Measurements from ENCODE around the gene BCCIP.

BCCIP gene

GRCh38 chr10:125822878-125823662, at the start of gene BCCIP, which contains the start of gene UROS:
Gene BCCIP, plus strand, starts transcription at chr10:125823546. Its CDS starts 12 bp downstream, at chr10:125823558.
Gene UROS, minus strand, starts transcription at chr10:125823258. Its CDS starts 6,759 bp downstream, at chr10:125816499.
- TF ChIP-seq, protein P1, sequence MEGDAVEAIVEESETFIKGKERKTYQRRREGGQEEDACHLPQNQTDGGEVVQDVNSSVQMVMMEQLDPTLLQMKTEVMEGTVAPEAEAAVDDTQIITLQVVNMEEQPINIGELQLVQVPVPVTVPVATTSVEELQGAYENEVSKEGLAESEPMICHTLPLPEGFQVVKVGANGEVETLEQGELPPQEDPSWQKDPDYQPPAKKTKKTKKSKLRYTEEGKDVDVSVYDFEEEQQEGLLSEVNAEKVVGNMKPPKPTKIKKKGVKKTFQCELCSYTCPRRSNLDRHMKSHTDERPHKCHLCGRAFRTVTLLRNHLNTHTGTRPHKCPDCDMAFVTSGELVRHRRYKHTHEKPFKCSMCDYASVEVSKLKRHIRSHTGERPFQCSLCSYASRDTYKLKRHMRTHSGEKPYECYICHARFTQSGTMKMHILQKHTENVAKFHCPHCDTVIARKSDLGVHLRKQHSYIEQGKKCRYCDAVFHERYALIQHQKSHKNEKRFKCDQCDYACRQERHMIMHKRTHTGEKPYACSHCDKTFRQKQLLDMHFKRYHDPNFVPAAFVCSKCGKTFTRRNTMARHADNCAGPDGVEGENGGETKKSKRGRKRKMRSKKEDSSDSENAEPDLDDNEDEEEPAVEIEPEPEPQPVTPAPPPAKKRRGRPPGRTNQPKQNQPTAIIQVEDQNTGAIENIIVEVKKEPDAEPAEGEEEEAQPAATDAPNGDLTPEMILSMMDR (conservative IDR thresholded peaks at IDR 0.05; ENCODE audit: control insufficient read depth, insufficient read depth, low read depth, low read length) = no peak
- peak; percentile 88 for DNase-seq (ENCODE audit: low read depth)
- peak within 1 kb of the TSS; percentile 89 for H3K4me3 ChIP-seq (ENCODE audit: control insufficient read depth, low read depth, low read length)

- DNase-seq (ENCODE audit: low read depth) = no peak
- no peak overlapping the region for H3K4me3 ChIP-seq (ENCODE audit: control insufficient read depth, low read depth, low read length)
- TF ChIP-seq, protein P1 (conservative IDR thresholded peaks at IDR 0.05; ENCODE audit: control insufficient read depth, insufficient read depth, low read depth, low read length) = no peak
These were observed 49.4 kb upstream of the BCCIP start for GRCh38 chr10:125773687-125774543.

DNA sequence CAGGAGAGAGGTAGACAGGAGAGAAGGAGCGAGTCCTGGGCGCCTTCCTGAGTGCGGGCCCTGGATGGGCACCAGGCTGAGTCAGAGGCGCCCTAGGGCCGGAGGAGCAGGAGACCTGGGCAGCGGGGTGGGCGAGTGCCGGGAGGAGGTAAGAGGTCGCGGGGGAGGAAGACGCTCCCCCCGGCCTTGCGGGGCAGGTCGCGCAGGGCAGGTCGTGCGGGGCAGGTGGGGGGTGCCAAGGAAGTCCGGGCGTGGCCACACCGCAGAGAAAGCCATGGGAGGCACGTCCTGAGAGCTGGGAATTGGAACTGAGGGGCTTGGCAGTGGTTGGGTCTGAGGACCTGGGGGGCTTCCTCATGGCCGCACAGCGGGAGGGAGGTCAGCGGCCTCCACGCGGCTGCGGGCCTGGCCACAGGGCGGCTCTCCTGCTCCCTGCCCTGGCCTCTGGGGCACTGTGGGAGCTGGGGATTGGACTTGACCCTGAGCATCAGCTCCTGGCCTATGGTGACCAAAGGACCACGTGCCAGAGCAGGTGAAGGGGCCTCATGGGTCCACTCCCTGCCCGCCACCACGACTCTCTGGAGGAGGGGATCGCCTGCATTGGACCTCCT, 48.7 kb upstream of the BCCIP start:
- TF ChIP-seq, protein P1 (conservative IDR thresholded peaks at IDR 0.05; ENCODE audit: control insufficient read depth, insufficient read depth, low read depth, low read length) = no peak
- no peak for DNase-seq (ENCODE audit: low read depth)
- no peak overlapping the region for H3K4me3 ChIP-seq (ENCODE audit: control insufficient read depth, low read depth, low read length)

- DNase-seq (ENCODE audit: low read depth) = no peak
- H3K4me3 ChIP-seq (ENCODE audit: control insufficient read depth, low read depth, low read length) = no peak within 1 kb of the TSS
- TF ChIP-seq, protein P1 (conservative IDR thresholded peaks at IDR 0.05; ENCODE audit: control insufficient read depth, insufficient read depth, low read depth, low read length) = no peak
These were observed 47.7 kb upstream of the BCCIP start, which contains the start of gene MMP21 for GRCh38 chr10:125775491-125776106. Gene MMP21, minus strand, starts transcription at chr10:125775821. Its CDS starts 0 bp downstream, at chr10:125775821.

- TF ChIP-seq, protein P1 (conservative IDR thresholded peaks at IDR 0.05; ENCODE audit: control insufficient read depth, insufficient read depth, low read depth, low read length) = no peak
- no peak for DNase-seq (ENCODE audit: low read depth)
- H3K4me3 ChIP-seq (ENCODE audit: control insufficient read depth, low read depth, low read length) = no peak overlapping the region
These were observed 45.5 kb upstream of the BCCIP start for GRCh38 chr10:125777806-125778205.

DNA sequence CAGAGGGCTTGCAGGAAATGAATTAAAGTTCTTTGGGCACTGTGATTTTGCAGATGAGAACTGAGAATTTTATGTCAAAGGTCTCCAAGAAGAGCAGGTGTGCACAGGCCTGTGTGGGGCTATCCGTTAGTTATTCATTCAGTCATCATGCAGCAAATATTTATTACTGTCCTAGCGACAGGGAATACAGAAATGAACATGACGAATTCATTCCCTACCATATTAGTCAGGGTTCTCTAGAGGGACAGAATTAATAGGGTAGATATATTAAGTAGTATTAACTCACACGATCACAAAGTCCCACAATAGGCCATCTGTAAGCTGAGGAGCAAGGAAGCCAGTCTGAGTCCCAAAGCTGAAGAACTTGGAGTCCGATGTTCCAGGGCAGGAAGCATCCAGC, 44.8 kb upstream of the BCCIP start:
- DNase-seq (ENCODE audit: low read depth) = no peak
- H3K4me3 ChIP-seq (ENCODE audit: control insufficient read depth, low read depth, low read length) = no peak overlapping the region
- TF ChIP-seq, protein P1 (conservative IDR thresholded peaks at IDR 0.05; ENCODE audit: control insufficient read depth, insufficient read depth, low read depth, low read length) = no peak
